Activated naive CD4-positive, alpha-beta T cell treated with anti-CD3 and anti-CD28 coated beads, Interleukin-2, amount 50 U/mL, for 24 hours (primary cell): Measurements from ENCODE around the gene OXNAD1.
A peak's percentile ranks its signal among the peaks of the same experiment; 100 is the strongest.
"Not testable (repeated sequence)": the region's sequence is repeated elsewhere in the genome, so short reads cannot be mapped to it uniquely, and the experiment has no call there.

ENCODE experiments used
- H3K27ac Mint-ChIP-seq: one replicate; pipeline ENCODE4 v1.8.0; 2021; ENCODE audit warnings: mild to moderate bottlenecking, mixed read lengths
- H3K27me3 Mint-ChIP-seq: one replicate; pipeline ENCODE4 v1.8.0; 2021; ENCODE audit warnings: mixed read lengths
- H3K36me3 Mint-ChIP-seq: one replicate; pipeline ENCODE4 v1.8.0; 2021; ENCODE audit warnings: mixed read lengths
- H3K4me1 Mint-ChIP-seq: one replicate; pipeline ENCODE4 v1.8.0; 2021; ENCODE audit warnings: mixed read lengths
- H3K4me3 Mint-ChIP-seq: one replicate; pipeline ENCODE4 v1.8.0; 2021; ENCODE audit warnings: mild to moderate bottlenecking, mixed read lengths
- H3K9me3 Mint-ChIP-seq: one replicate; pipeline ENCODE4 v1.8.0; 2021; ENCODE audit warnings: mixed read lengths

OXNAD1 gene

GRCh38 chr3:16303037-16303575, 38.1 kb downstream of the OXNAD1 start:
- H3K4me3 Mint-ChIP-seq: peak overlapping the region; percentile 81
- H3K36me3 Mint-ChIP-seq: peaks cover 43% of the 10 kb centered on the region
- H3K9me3 Mint-ChIP-seq: peaks cover 10% of the 10 kb centered on the region
- H3K27ac Mint-ChIP-seq: peak overlapping the region; percentile 97
- no peaks in the 10 kb centered on the region for H3K27me3 Mint-ChIP-seq
- peaks cover 98% of the 10 kb centered on the region for H3K4me1 Mint-ChIP-seq

GRCh38 chr3:16304061-16305010, 39.3 kb downstream of the OXNAD1 start:
- Mint-ChIP-seq H3K4me3 (peak overlapping the region; percentile 81), H3K4me1 (peaks cover 97% of the 10 kb centered on the region), H3K36me3 (peaks cover 40% of the 10 kb centered on the region), H3K27me3 (no peaks in the 10 kb centered on the region), H3K27ac (peak overlapping the region; percentile 98), H3K9me3 (peaks cover 10% of the 10 kb centered on the region)

GRCh38 chr3:16305111-16305541, 40.1 kb downstream of the OXNAD1 start:
- Mint-ChIP-seq H3K36me3 (peaks cover 40% of the 10 kb centered on the region), H3K27me3 (no peaks in the 10 kb centered on the region), H3K4me1 (peaks cover 97% of the 10 kb centered on the region), H3K4me3 (peak overlapping the region; percentile 81), H3K9me3 (peaks cover 10% of the 10 kb centered on the region), H3K27ac (peak overlapping the region; percentile 98)

GRCh38 chr3:16307832-16308531, 43.0 kb downstream of the OXNAD1 start:
- Mint-ChIP-seq H3K27me3 (no peaks in the 10 kb centered on the region), H3K36me3 (peaks cover 43% of the 10 kb centered on the region), H3K9me3 (peaks cover 10% of the 10 kb centered on the region), H3K4me1 (peaks cover 87% of the 10 kb centered on the region), H3K4me3 (peak overlapping the region; percentile 64), H3K27ac (peak overlapping the region; percentile 98)

GRCh38 chr3:16308727-16309126, 43.7 kb downstream of the OXNAD1 start:
- peaks cover 88% of the 10 kb centered on the region for H3K4me1 Mint-ChIP-seq
- H3K9me3 Mint-ChIP-seq: peaks cover 10% of the 10 kb centered on the region
- H3K27me3 Mint-ChIP-seq: no peaks in the 10 kb centered on the region
- no peak overlapping the region for H3K4me3 Mint-ChIP-seq
- peaks cover 39% of the 10 kb centered on the region for H3K36me3 Mint-ChIP-seq
- H3K27ac Mint-ChIP-seq: peak overlapping the region; percentile 98

- Mint-ChIP-seq H3K4me3 (peak overlapping the region; percentile 76), H3K9me3 (peaks cover 10% of the 10 kb centered on the region), H3K4me1 (peaks cover 89% of the 10 kb centered on the region), H3K36me3 (peaks cover 37% of the 10 kb centered on the region), H3K27ac (peak overlapping the region; percentile 94), H3K27me3 (no peaks in the 10 kb centered on the region)
Observed at GRCh38 chr3:16309558-16309957, 44.5 kb downstream of the OXNAD1 start.

GRCh38 chr3:16310486-16310885, 45.5 kb downstream of the OXNAD1 start:
- not testable (repeated sequence) for H3K27me3 Mint-ChIP-seq
- peaks cover 32% of the 10 kb centered on the region for H3K36me3 Mint-ChIP-seq
- peak overlapping the region; percentile 76 for H3K4me3 Mint-ChIP-seq
- peaks cover 89% of the 10 kb centered on the region for H3K4me1 Mint-ChIP-seq
- peak overlapping the region; percentile 94 for H3K27ac Mint-ChIP-seq
- peaks cover 10% of the 10 kb centered on the region for H3K9me3 Mint-ChIP-seq

GRCh38 chr3:16311960-16312451, 47.0 kb downstream of the OXNAD1 start:
- Mint-ChIP-seq H3K27ac (peak overlapping the region; percentile 97), H3K4me3 (peak overlapping the region; percentile 77), H3K36me3 (peaks cover 29% of the 10 kb centered on the region), H3K27me3 (no peaks in the 10 kb centered on the region), H3K9me3 (peaks cover 5% of the 10 kb centered on the region), H3K4me1 (peaks cover 89% of the 10 kb centered on the region)

GRCh38 chr3:16313886-16314645, 49.1 kb downstream of the OXNAD1 start:
- no peaks in the 10 kb centered on the region for H3K9me3 Mint-ChIP-seq
- H3K4me1 Mint-ChIP-seq: peaks cover 87% of the 10 kb centered on the region
- no peak overlapping the region for H3K4me3 Mint-ChIP-seq
- H3K27ac Mint-ChIP-seq: peak overlapping the region; percentile 82
- H3K36me3 Mint-ChIP-seq: peaks cover 22% of the 10 kb centered on the region
- H3K27me3 Mint-ChIP-seq: no peaks in the 10 kb centered on the region

- Mint-ChIP-seq H3K4me1 (peaks cover 88% of the 10 kb centered on the region), H3K9me3 (no peaks in the 10 kb centered on the region), H3K36me3 (peaks cover 26% of the 10 kb centered on the region), H3K4me3 (peak overlapping the region; percentile 44), H3K27ac (peak overlapping the region; percentile 92), H3K27me3 (no peaks in the 10 kb centered on the region)
Observed at GRCh38 chr3:16315623-16316022, 50.6 kb downstream of the OXNAD1 start.

GRCh38 chr3:16316396-16316795, 51.4 kb downstream of the OXNAD1 start:
- Mint-ChIP-seq H3K36me3 (peaks cover 31% of the 10 kb centered on the region), H3K4me1 (peaks cover 94% of the 10 kb centered on the region), H3K9me3 (no peaks in the 10 kb centered on the region), H3K27me3 (no peaks in the 10 kb centered on the region), H3K4me3 (peak overlapping the region; percentile 44), H3K27ac (peak overlapping the region; percentile 92)

GRCh38 chr3:16316847-16317560, 52.0 kb downstream of the OXNAD1 start:
- Mint-ChIP-seq H3K27ac (peak overlapping the region; percentile 92), H3K27me3 (no peaks in the 10 kb centered on the region), H3K9me3 (no peaks in the 10 kb centered on the region), H3K4me3 (peak overlapping the region; percentile 67), H3K36me3 (peaks cover 25% of the 10 kb centered on the region), H3K4me1 (peaks cover 91% of the 10 kb centered on the region)

- no peaks in the 10 kb centered on the region for H3K27me3 Mint-ChIP-seq
- peaks cover 85% of the 10 kb centered on the region for H3K4me1 Mint-ChIP-seq
- no peaks in the 10 kb centered on the region for H3K9me3 Mint-ChIP-seq
- peaks cover 22% of the 10 kb centered on the region for H3K36me3 Mint-ChIP-seq
- peak overlapping the region; percentile 92 for H3K27ac Mint-ChIP-seq
- H3K4me3 Mint-ChIP-seq: no peak overlapping the region
Observed at GRCh38 chr3:16317561-16317945, 52.5 kb downstream of the OXNAD1 start.

- no peak overlapping the region for H3K4me3 Mint-ChIP-seq
- H3K9me3 Mint-ChIP-seq: no peaks in the 10 kb centered on the region
- H3K27me3 Mint-ChIP-seq: no peaks in the 10 kb centered on the region
- H3K27ac Mint-ChIP-seq: peak overlapping the region; percentile 91
- peaks cover 82% of the 10 kb centered on the region for H3K4me1 Mint-ChIP-seq
- H3K36me3 Mint-ChIP-seq: peaks cover 22% of the 10 kb centered on the region
Observed at GRCh38 chr3:16318176-16318575, 53.2 kb downstream of the OXNAD1 start.
